ENCODE data around the gene LBX1.
"Not testable (repeated sequence)": the region's sequence is repeated elsewhere in the genome, so short reads cannot be mapped to it uniquely, and the experiment has no call there.

LBX1 gene

DNA sequence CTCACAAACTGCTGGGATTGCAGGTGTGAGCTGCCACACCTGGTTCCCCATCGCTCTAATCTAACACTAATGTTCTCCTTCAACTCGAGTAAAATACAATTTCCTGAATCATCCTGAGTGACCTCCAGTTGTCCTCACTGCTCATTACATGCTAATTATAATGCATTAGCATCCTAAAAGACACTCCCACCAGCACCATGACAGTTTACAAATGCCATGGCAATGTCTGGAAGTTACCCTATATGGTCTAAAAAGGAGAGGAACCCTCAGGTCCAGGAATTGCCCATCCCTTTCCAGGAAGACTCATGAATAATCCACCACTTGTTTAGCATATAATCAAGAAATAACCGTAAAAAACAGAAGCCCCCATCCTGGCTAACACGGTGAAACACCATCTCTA lies 26.6 kb downstream of the LBX1 start:
- not testable (repeated sequence) for DNase-seq

DNA sequence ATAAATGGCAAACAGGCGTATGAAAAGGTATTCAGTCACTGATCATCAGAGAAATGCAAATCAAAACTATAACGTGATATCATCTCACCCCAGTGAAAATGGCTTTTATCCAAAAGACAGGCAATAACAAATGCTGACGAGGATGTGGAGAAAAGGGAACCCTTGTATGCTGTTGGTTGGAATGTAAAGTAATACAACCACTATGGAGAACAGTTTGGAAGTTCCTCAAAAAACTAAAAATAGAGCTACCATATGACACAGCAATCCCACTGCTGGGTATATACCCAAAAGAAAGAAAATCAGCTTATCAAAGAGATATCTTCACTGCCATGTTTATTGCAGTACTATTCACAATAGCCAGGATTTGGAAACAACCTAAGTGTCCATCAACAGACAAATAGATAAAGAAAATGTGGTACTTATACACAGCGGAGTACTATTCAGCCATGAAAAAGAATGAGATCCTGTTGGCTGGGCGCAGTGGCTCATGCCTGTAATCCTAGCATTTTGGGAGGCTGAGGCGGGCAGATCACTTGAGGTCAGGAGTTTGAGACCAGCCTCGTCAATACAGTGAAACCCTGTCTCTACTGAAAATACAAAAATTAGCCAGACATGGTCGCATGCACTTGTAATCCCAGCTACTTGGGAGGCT lies 30.8 kb downstream of the LBX1 start:
- DNase-seq = not testable (repeated sequence)

DNA sequence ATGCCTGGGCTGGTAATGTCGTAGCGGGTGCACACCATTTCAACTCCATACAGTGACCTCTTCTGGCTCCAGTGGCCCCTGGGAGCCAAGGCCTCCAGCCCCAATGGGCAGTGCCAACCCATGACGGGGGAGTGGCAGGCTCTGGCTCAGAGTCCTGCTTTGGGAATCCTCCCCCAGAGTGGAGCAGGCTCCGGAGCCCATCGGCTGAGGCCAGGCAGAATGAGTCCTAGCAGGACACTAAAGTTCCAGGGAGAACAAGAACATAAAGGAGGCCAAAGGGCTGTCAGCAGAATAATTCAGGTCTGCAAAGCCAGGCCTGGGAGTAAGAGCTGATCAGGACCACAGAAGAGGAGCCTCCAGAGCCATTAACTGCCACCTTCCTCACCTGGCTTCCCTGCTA lies 33.3 kb downstream of the LBX1 start:
- no peak for DNase-seq

DNA sequence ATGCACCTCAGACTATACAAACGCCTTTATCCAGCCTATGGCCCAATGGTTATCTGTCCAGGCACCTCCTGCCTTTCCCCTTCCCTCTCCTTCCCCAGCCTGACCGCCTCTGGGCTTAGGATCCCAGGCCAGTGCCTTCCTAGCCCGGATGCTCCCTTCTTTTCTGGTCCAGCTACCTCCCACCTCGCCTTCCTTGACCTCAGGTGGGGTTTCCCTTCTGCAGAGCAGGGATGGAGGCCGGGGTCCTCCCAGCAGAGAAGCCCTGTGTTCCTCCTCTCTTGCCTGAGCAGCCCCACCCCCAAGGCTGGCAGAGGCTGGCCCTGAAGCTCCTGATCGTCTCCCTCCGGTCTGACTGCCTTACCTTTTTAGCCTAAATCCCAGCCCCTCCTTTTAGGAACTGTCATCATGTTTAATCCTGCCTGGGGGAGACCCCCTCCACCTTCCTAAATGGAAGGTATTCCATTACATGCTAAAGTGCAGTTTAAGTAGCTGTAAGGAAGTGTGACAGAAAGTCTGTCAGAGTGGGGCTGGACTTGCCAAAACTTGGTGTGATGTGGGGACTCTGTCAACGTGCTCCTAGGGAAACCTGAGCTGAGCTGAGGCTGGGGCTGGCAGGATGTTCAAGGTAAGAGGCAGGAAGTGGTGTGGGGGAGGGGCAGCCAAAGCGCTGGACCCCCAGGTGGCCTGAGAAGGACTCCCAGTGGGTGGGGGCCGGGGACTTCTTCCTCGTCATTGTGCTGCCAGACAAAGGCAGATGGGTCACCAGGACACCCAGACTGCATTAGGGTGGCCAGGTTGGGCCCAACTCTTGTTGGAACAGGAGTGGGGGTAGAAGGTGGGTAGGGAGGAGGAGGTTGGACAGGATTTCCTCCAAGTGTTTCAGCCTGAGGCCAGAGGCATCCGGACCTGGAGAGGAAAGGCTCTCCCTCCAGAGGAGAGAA lies 39.5 kb downstream of the LBX1 start:
- no peak for DNase-seq

DNA sequence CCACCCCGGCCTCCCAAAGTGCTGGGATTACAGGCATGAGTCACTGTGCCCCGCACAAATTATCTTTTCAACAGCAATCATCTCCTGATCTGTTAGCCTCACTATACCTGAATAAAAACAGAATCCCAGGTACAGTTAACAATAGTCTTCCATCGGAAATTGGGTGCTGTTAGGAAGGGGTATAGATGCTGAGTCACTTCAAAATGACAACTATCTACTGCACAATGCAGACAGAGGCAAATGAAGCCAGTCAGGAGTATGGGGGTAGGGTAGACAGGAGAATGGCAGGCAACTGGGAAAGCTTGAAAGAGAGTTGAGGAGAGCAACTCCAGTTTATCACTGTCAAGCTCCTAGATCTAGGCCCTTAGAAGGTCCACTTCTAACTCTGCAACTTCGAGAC lies 40.3 kb downstream of the LBX1 start:
- no peak for DNase-seq

DNA sequence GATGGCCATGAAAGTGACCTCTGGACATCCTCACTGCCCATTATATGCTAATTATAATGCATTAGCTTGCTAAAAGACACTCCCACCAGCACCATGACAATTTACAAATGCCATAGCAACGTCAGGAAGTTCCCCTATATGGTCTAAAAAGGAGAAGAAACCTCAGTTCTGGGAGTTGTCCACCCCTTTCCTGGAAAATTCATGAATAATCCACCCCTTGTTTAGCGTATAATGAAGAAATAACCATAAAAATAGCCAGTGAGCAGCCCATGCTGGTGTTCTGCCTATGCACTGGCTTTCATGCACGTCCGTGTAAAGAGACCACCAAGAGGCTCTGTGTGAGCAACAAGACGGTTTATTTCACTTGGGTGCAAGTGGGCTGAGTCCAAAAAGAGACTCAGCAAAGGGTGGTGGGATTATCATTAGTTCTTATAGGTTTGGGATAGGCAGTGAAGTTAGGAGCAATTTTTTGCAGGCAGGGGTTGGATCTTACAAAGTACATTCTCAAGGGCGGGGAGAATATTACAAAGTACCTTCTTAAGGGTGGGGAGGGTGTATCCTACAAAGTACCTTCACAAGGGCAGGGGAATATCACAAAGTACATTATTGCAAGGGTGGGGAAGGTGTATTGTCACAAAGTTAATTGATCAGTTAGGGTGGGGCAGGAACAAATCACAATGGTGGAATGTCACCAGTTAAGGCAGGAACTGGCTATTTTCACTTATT lies 45.6 kb downstream of the LBX1 start:
- no peak for DNase-seq

DNA sequence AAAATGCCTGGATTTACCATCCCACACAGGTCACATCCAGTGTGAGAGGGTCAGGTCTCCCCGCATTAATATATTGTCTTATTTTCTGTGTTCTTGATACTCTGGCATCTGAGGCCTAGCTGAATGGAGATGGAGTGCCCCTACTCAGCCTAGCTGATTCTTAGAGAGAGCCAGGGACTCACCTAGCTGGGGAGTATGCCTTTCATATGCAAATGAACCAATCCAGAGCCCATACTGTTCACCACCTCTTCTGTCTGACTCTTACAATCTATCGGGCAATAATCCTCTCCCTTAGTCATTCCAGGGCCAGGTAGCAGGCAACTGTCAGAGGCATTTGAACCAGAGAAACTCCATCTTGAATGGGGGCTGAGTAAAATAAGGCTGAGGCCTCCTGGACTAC lies 46.3 kb downstream of the LBX1 start:
- no peak for DNase-seq

Data from activated T-cell treated with anti-CD3 and anti-CD28 coated beads, Interleukin-2, amount 50 U/mL, for 48 hours (primary cell).